ENCODE data around the gene DFFB. TPM values are rescaled to one million over a fixed set of nuclear protein-coding genes. Genes with fewer than 3 reads are reported as not detected.
A peak's percentile ranks its signal among the peaks of the same experiment; 100 is the strongest.

Gene DFFB
- total and polyA plus RNA-seq, 9 of the 15 experiments (the other 6 are each of a cell fraction or from before 2014, with no cell fraction given): 2.3 to 15.8 (median 11.5) TPM

DNA sequence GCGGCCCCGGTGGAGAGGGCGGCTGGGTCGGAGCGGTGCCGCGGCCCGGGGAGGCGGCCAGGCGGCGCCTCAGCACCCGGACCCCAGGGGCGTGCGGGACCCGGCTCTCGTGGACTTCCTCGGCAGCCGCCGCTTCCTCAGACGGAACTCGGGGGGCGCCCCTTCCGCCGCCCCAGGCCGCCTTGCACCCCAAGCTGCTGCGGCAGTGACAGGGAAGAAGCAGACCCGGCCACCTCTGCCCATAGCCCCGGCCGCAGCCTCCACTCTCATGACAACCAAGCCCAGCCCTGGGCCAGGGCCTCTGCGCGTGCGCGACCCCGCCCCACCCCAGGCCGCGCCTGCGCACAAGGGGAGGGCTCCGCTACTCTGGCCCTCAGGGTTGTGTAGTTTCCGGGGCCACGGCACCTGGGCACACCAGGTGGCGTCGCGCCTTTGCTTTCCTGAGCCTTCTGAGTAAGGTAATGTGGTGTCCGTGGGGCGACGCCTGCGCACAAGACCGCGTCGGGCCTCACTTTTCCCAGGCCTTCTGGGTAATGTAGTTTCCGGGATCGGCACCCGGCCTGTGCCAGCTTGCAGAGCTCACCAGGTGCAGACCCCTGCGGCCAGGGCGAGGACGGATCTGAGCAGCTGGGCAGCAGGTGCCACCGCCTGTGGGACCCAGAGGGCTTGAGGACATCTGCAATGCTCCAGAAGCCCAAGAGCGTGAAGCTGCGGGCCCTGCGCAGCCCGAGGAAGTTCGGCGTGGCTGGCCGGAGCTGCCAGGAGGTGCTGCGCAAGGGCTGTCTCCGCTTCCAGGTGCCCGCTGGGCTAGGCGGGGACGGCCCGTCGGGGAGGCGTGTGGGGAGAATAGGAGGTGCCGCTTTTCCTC is at the start of gene DFFB, which contains the start of gene CEP104 (continued):
- TF ChIP-seq FUS (optimal IDR thresholded peaks at IDR 0.05; ENCODE audit: low read depth, low read length) (no peak), CTBP1 (IDR thresholded peaks at IDR 0.05; ENCODE audit: borderline replicate concordance) (peak; percentile 97), IFI16 (CRISPR knock-in tag; IDR thresholded peaks at IDR 0.05) (no peak), HNRNPK (IDR thresholded peaks at IDR 0.05; ENCODE audit: low read depth, low read length, poor library complexity, severe bottlenecking) (no peak), DACH1 (IDR thresholded peaks at IDR 0.05; ENCODE audit: partially characterized antibody) (no peak), JUND (IDR thresholded peaks at IDR 0.05; ENCODE audit: borderline replicate concordance, low read depth, low read length) (peak; percentile 72), JUND (tag; IDR thresholded peaks at IDR 0.05; ENCODE audit: borderline replicate concordance, low read depth, low read length) (peak; percentile 50; the same call in 1 of the 3 replicates), PYGO2 (tag; IDR thresholded peaks at IDR 0.05) (no peak), ZBED1 (IDR thresholded peaks at IDR 0.05) (peak; percentile 55; the same call in 1 of the 2 replicates), TRIM24 (IDR thresholded peaks at IDR 0.05) (no peak), MEF2D (tag; conservative IDR thresholded peaks at IDR 0.05; ENCODE audit: low read depth) (no peak)
- TF ChIP-seq, protein P1, sequence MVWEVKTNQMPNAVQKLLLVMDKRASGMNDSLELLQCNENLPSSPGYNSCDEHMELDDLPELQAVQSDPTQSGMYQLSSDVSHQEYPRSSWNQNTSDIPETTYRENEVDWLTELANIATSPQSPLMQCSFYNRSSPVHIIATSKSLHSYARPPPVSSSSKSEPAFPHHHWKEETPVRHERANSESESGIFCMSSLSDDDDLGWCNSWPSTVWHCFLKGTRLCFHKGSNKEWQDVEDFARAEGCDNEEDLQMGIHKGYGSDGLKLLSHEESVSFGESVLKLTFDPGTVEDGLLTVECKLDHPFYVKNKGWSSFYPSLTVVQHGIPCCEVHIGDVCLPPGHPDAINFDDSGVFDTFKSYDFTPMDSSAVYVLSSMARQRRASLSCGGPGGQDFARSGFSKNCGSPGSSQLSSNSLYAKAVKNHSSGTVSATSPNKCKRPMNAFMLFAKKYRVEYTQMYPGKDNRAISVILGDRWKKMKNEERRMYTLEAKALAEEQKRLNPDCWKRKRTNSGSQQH (CRISPR knock-in tag; IDR thresholded peaks at IDR 0.05): no peak
- TF ChIP-seq, protein P2, sequence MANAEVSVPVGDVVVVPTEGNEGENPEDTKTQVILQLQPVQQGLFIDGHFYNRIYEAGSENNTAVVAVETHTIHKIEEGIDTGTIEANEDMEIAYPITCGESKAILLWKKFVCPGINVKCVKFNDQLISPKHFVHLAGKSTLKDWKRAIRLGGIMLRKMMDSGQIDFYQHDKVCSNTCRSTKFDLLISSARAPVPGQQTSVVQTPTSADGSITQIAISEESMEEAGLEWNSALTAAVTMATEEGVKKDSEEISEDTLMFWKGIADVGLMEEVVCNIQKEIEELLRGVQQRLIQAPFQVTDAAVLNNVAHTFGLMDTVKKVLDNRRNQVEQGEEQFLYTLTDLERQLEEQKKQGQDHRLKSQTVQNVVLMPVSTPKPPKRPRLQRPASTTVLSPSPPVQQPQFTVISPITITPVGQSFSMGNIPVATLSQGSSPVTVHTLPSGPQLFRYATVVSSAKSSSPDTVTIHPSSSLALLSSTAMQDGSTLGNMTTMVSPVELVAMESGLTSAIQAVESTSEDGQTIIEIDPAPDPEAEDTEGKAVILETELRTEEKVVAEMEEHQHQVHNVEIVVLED (CRISPR knock-in tag; IDR thresholded peaks at IDR 0.05): peak; percentile 46; the same call in 1 of the 2 replicates
- TF ChIP-seq, protein P3, sequence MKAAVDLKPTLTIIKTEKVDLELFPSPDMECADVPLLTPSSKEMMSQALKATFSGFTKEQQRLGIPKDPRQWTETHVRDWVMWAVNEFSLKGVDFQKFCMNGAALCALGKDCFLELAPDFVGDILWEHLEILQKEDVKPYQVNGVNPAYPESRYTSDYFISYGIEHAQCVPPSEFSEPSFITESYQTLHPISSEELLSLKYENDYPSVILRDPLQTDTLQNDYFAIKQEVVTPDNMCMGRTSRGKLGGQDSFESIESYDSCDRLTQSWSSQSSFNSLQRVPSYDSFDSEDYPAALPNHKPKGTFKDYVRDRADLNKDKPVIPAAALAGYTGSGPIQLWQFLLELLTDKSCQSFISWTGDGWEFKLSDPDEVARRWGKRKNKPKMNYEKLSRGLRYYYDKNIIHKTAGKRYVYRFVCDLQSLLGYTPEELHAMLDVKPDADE (conservative IDR thresholded peaks at IDR 0.05; ENCODE audit: control insufficient read depth, low read depth, low read length): no peak; the same call in none of the 2 replicates
- TF ChIP-seq, protein P4, sequence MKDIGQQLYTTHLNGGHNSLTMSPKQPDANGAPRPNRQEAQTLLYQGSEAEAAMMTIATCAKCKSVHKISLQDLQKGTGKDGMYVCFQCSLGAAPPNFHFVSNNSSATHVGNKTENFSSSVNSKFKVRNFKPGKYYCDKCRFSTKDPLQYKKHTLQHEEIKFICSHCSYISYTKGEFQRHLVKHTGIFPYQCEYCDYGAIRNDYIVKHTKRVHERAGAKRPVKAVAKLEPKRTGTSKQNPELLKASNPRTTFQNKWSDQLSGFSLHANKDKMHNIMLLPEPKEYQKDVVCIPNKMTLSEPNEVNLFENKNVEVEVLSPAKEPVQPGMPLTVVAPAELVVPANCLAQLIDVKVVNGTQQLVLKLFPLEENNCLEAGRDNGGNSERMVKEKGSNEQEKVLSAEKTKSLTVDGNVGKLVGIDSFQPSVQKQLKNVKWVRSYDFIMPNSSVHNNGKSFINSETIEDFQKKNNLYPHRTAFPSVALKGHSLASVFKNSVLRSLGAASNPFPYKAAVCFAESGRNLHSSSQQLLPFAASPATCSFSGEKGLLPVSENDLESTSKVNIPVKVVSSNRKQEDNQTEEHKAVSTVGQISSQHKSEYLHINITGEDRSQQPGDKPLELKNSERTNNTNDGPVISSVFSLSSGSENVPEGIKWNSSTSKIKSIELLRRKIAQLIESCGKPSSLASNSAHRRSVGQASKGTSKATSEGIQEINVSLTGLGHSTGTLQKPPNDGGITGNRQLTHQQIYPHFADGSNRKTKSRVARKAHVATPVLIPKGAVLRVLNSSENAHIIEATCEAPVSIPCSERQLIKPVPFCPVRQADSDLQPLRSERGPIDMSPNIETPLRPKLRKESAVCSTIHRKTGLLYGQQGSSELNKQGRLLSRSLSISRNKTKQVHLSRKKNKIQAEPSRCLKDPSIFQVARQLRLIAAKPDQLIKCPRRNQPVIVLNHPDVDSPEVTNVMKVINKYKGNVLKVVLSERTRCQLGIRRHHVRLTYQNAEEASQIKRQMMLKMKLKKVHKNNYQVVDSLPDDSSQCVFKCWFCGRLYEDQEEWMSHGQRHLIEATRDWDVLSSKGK (CRISPR knock-in tag; IDR thresholded peaks at IDR 0.05): no peak
- TF ChIP-seq, protein P5, sequence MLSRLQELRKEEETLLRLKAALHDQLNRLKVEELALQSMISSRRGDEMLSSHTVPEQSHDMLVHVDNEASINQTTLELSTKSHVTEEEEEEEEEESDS (CRISPR knock-in tag; IDR thresholded peaks at IDR 0.05): no peak
- TF ChIP-seq, protein P6, sequence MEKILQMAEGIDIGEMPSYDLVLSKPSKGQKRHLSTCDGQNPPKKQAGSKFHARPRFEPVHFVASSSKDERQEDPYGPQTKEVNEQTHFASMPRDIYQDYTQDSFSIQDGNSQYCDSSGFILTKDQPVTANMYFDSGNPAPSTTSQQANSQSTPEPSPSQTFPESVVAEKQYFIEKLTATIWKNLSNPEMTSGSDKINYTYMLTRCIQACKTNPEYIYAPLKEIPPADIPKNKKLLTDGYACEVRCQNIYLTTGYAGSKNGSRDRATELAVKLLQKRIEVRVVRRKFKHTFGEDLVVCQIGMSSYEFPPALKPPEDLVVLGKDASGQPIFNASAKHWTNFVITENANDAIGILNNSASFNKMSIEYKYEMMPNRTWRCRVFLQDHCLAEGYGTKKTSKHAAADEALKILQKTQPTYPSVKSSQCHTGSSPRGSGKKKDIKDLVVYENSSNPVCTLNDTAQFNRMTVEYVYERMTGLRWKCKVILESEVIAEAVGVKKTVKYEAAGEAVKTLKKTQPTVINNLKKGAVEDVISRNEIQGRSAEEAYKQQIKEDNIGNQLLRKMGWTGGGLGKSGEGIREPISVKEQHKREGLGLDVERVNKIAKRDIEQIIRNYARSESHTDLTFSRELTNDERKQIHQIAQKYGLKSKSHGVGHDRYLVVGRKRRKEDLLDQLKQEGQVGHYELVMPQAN (IDR thresholded peaks at IDR 0.05; ENCODE audit: borderline replicate concordance): peak; percentile 17; the same call in 1 of the 2 replicates

Measured in K562 (cell line).